PC-3 (cell line): ENCODE measurements around the gene NCEH1. TPM values are rescaled to one million over a fixed set of nuclear protein-coding genes. Genes with fewer than 3 reads are reported as not detected.

Experiments used
- ATAC-seq: fragments of 200-7000 bp; cut with Tn5 transposase; 2 replicates; pipeline ENCODE4 v1.9.1; 2020; ENCODE audit warnings: mild to moderate bottlenecking, moderate library complexity
- BruUV-seq: library from RNA; stranded (reverse); fragments of 400-500 nt; replicated peaks from 2 replicates; lab custom pipeline; 2021; lab: Mats Ljungman, UMichigan
- CTCF ChIA-PET: fragments of 300-600 bp; sonication (Branson Sonifier 250); formaldehyde crosslinking; loops from one replicate; lab custom pipeline; 2022; ENCODE audit warnings: antibody characterized with exemption; lab: Charles Lee
- POLR2A ChIA-PET: fragments of 300-600 bp; sonication (Branson Sonifier 250); formaldehyde crosslinking; loops from one replicate; lab custom pipeline; 2022; ENCODE audit warnings: antibody characterized with exemption; ENCODE audit not compliant: unreplicated experiment; lab: Charles Lee
- DNase-seq: peaks from one replicate; pipeline ENCODE4 v3.0.0-alpha.2; 2015
- H2AFZ ChIP-seq: fragments of 300-600 bp; sonication (generic); 2 replicates; pipeline ENCODE4 v1.6.0; 2016; ENCODE audit warnings: antibody characterized with exemption, low read length
- H3F3A ChIP-seq: fragments of 300-600 bp; sonication (generic); one replicate; pipeline ENCODE4 v1.6.0; 2017; ENCODE audit warnings: antibody characterized with exemption, low read length, control low read depth, mild to moderate bottlenecking; ENCODE audit not compliant: unreplicated experiment
- H3K27ac ChIP-seq: fragments of 300-600 bp; sonication (generic); 2 replicates; pipeline ENCODE4 v1.5.1; 2016; ENCODE audit warnings: mild to moderate bottlenecking, low read length
- H3K27me3 ChIP-seq: fragments of 300-600 bp; sonication (generic); 2 replicates; pipeline ENCODE4 v1.6.1; 2016; ENCODE audit warnings: low read length, mixed read lengths
- H3K36me3 ChIP-seq: fragments of 300-600 bp; sonication (generic); 2 replicates; pipeline ENCODE4 v1.6.1; 2016; ENCODE audit warnings: low read depth, mixed run types, low read length, mixed read lengths
- H3K4me1 ChIP-seq: fragments of 300-600 bp; sonication (generic); 2 replicates; pipeline ENCODE4 v1.5.1; 2016; ENCODE audit warnings: low read length; ENCODE audit not compliant: insufficient read depth
- H3K4me2 ChIP-seq: fragments of 300-600 bp; sonication (generic); 2 replicates; pipeline ENCODE4 v1.6.0; 2016; ENCODE audit warnings: low read length
- H3K4me3 ChIP-seq: fragments of 300-600 bp; sonication (generic); 2 replicates; pipeline ENCODE4 v1.5.1; 2016; ENCODE audit warnings: mild to moderate bottlenecking, low read length, mixed read lengths
- H3K79me2 ChIP-seq: fragments of 300-600 bp; sonication (generic); 2 replicates; pipeline ENCODE4 v1.6.1; 2017; ENCODE audit warnings: low read length, mixed read lengths
- H3K9ac ChIP-seq: fragments of 300-600 bp; sonication (generic); 2 replicates; pipeline ENCODE4 v1.6.0; 2016; ENCODE audit warnings: mild to moderate bottlenecking, low read length
- H3K9me2 ChIP-seq: fragments of 300-600 bp; sonication (generic); replicated peaks from 2 replicates; pipeline ENCODE4 v1.6.1; 2016; ENCODE audit warnings: mixed run types, low read length, mixed read lengths
- H3K9me3 ChIP-seq: fragments of 300-600 bp; sonication (generic); 2 replicates; pipeline ENCODE4 v1.6.1; 2016; ENCODE audit warnings: low read length, mixed read lengths
- H4K20me1 ChIP-seq: fragments of 300-600 bp; sonication (generic); 2 replicates; pipeline ENCODE4 v1.6.1; 2016; ENCODE audit warnings: low read length, mixed read lengths
- CTCF ChIP-seq: fragments of 300-600 bp; sonication (generic); conservative IDR thresholded peaks from 2 replicates; pipeline ENCODE4 v1.5.1; 2017; ENCODE audit warnings: antibody characterized with exemption, low read depth, mild to moderate bottlenecking, low read length
- EZH2 ChIP-seq: fragments of 300-600 bp; sonication (generic); IDR thresholded peaks from one replicate; pipeline ENCODE4 v1.6.1; 2017; ENCODE audit warnings: antibody characterized with exemption, mild to moderate bottlenecking, low read length; ENCODE audit not compliant: unreplicated experiment
- EZH2phosphoT487 ChIP-seq: fragments of 300-600 bp; sonication (generic); IDR thresholded peaks from 2 replicates; pipeline ENCODE4 v1.6.1; 2018; ENCODE audit warnings: mild to moderate bottlenecking, antibody characterized with exemption, low read length, borderline replicate concordance
- intact Hi-C: fragments of 100-400 bp; cut with micrococcal nuclease; formaldehyde crosslinking; loops from 2 replicates; pipeline ENCODE4 v1.9.0; 2023
- total RNA-seq: library from RNA; depleted of rRNA; stranded (reverse); fragments of >200 nt; gene quantifications from 2 replicates; pipeline ENCODE4 v1.2.3, GENCODE V29; 2014

Gene NCEH1
- total RNA-seq, 1 experiment from 2014 or later = 28.2 TPM

GRCh38 chr3:172752651-172753050, 41.8 kb upstream of the NCEH1 start:
- CTCF ChIA-PET = interaction anchor here (1.0 kb wide), 1 partner anchor 41 kb away, joined by 3 read pairs; no protein-coding TSS in a partner anchor
- DNase-seq = no peak
- Histone ChIP-seq H3K9ac (peak overlapping the region; percentile 96; the same call in 1 of the 2 replicates), H3K9me2 (no peaks in the 10 kb centered on the region), H3K27me3 (no peaks in the 10 kb centered on the region), H4K20me1 (peaks cover 26% of the 10 kb centered on the region), H3F3A (peaks cover 10% of the 10 kb centered on the region), H3K4me3 (peak overlapping the region; percentile 94), H3K27ac (no peak overlapping the region), H3K79me2 (peaks cover 67% of the 10 kb centered on the region), H3K9me3 (no peaks in the 10 kb centered on the region), H3K36me3 (peaks cover 39% of the 10 kb centered on the region), H2AFZ (no peak overlapping the region), H3K4me2 (peak overlapping the region; percentile 92), H3K4me1 (peaks cover 47% of the 10 kb centered on the region)
- intact Hi-C loops = no loop called here
- POLR2A ChIA-PET = interaction anchor here (0.6 kb wide), 1 partner anchor 65 kb away, joined by 3 read pairs; no protein-coding TSS in a partner anchor
- no peak for ATAC-seq
- no TSS peak for BruUV-seq
- TF ChIP-seq EZH2phosphoT487 (no peak), EZH2 (no peak), CTCF (no peak)

GRCh38 chr3:172751175-172751704, 40.4 kb upstream of the NCEH1 start:
- Histone ChIP-seq H3K27me3 (no peaks in the 10 kb centered on the region), H3K4me1 (peaks cover 53% of the 10 kb centered on the region), H3K9me2 (no peaks in the 10 kb centered on the region), H3K9ac (peak overlapping the region; percentile 96), H3K4me3 (peak overlapping the region; percentile 94), H3K27ac (peak overlapping the region; percentile 87), H3K79me2 (peaks cover 56% of the 10 kb centered on the region), H3K36me3 (peaks cover 32% of the 10 kb centered on the region), H3K4me2 (peak overlapping the region; percentile 92), H4K20me1 (peaks cover 22% of the 10 kb centered on the region), H3K9me3 (no peaks in the 10 kb centered on the region), H3F3A (peaks cover 10% of the 10 kb centered on the region), H2AFZ (peak overlapping the region; percentile 77)
- intact Hi-C loops = loop anchor here (2.0 kb wide), 1 partner anchor 188 kb away; no protein-coding TSS in a partner anchor
- POLR2A ChIA-PET = interaction anchor here (0.6 to 3.7 kb wide), 3 partner anchors 18 to 105 kb away, joined by 4 to 71 read pairs (median 13); partner anchors contain the start of gene NCEH1
- TF ChIP-seq EZH2phosphoT487 (no peak), CTCF (no peak), EZH2 (no peak)
- DNase-seq (peak; percentile 25), ATAC-seq (peak; percentile 6; the same call in 1 of the 2 replicates)
- CTCF ChIA-PET = interaction anchor here (0.5 to 2.7 kb wide), 6 partner anchors 40 to 78 kb away, joined by 3 to 59 read pairs (median 5); partner anchors contain the start of gene NCEH1
- TSS peak; percentile 51 for BruUV-seq
